ENCODE results near the gene MYO10. TPM values are rescaled to one million over a fixed set of nuclear protein-coding genes. Genes with fewer than 3 reads are reported as not detected.
A peak's percentile ranks its signal among the peaks of the same experiment; 100 is the strongest.

MYO10 gene
- total RNA-seq, 1 experiment from 2014 or later = 71.9 TPM

DNA sequence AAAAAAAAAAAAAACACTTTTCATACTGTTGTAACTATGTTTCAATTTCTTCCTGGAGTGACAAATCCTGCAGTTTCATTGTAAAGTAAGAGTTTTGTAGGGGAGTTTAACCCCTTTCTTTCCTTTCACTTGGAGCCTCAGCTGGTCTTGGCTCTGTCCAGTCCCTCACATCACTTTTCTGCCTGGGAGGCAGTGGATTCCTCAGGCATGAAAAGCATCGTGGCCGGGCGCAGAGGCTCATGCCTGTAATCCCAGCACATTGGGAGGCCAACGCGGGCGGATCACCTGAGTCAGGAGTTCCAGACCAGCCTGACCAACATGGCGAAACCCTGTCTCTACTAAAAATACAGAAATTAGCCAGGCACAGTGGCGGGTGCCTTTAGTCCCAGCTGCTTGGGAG lies 45.6 kb upstream of the MYO10 start:
- Histone ChIP-seq H3K27ac (ENCODE audit: low read length) (no peak overlapping the region), H3K4me1 (ENCODE audit: control insufficient read depth, insufficient read depth, low read length) (no peaks in the 10 kb centered on the region), H3K9me3 (ENCODE audit: control insufficient read depth, insufficient read depth, low read depth, low read length) (no peaks in the 10 kb centered on the region), H3K36me3 (ENCODE audit: control insufficient read depth, insufficient read depth, low read length) (no peaks in the 10 kb centered on the region), H3K4me3 (ENCODE audit: low read depth in 2 of 2, low read length in 2 of 2) (no peak overlapping the region), H3K27me3 (ENCODE audit: control insufficient read depth, insufficient read depth, low read length) (no peaks in the 10 kb centered on the region)
- no TSS peak for BruUV-seq (replicated peaks)
- intact Hi-C loops (cut with micrococcal nuclease; ENCODE audit: unreplicated experiment) = no loop called here
- TF ChIP-seq TCF7L2 (IDR thresholded peaks at IDR 0.05; ENCODE audit: low read depth, low read length) = no peak
- POLR2A ChIA-PET = interaction anchor here (0.6 kb wide), 1 partner anchor 14 kb away, joined by 10 read pairs; no protein-coding TSS in a partner anchor
- DNase-seq (ENCODE audit: low read depth, low spot score) (no peak), ATAC-seq (no peak)
- in situ Hi-C loops (cut with HindIII; ENCODE audit: low pct_unique_long_range_greater_than_20kb, low sequenced_read_pairs) = no loop called here
- CTCF ChIA-PET = interaction anchor here (0.6 to 0.7 kb wide), 3 partner anchors 9 to 174 kb away, joined by 3 to 5 read pairs (median 3); no protein-coding TSS in a partner anchor

DNA sequence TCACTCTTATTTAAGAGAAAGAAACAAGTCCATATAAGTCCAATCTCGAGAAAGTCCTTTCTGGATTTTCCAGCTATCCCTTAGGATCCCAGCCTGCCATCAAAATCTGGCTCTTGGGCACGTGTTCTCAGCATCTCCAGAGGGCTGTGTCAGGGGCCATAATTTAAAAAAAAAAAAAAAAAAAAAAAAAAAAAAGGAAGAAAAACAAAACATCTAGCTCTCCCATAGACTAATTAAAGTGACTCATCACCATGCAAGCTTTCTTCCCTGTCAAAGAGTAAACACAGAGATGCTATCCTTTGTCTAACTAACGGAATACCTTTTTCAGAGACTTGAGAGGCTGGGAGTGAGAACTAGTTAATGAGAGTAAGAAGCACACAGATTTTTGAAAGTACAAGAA lies 44.9 kb upstream of the MYO10 start:
- peak; percentile 26 for ATAC-seq
- H3K27ac ChIP-seq (ENCODE audit: low read length) = no peak overlapping the region
- in situ Hi-C loops (cut with HindIII; ENCODE audit: low pct_unique_long_range_greater_than_20kb, low sequenced_read_pairs) (no loop called here), intact Hi-C loops (cut with micrococcal nuclease; ENCODE audit: unreplicated experiment) (no loop called here)
- H3K36me3 ChIP-seq (ENCODE audit: control insufficient read depth, insufficient read depth, low read length) = no peaks in the 10 kb centered on the region
- no peaks in the 10 kb centered on the region for H3K4me1 ChIP-seq (ENCODE audit: control insufficient read depth, insufficient read depth, low read length)
- no TSS peak for BruUV-seq (replicated peaks)
- no peak for TF ChIP-seq SIN3A (IDR thresholded peaks at IDR 0.05; ENCODE audit: borderline replicate concordance, insufficient read depth, low read depth, low read length)
- H3K9me3 ChIP-seq (ENCODE audit: control insufficient read depth, insufficient read depth, low read depth, low read length) = no peaks in the 10 kb centered on the region
- no peaks in the 10 kb centered on the region for H3K27me3 ChIP-seq (ENCODE audit: control insufficient read depth, insufficient read depth, low read length)
- ChIA-PET CTCF (interaction anchor here (0.6 kb wide), 2 partner anchors 36 to 394 kb away, joined by 3 to 11 read pairs; no protein-coding TSS in a partner anchor), POLR2A (no interaction called here)
- no peak overlapping the region for H3K4me3 ChIP-seq (ENCODE audit: low read depth in 2 of 2, low read length in 2 of 2)
- DNase-seq (ENCODE audit: low read depth, low spot score) = no peak

DNA sequence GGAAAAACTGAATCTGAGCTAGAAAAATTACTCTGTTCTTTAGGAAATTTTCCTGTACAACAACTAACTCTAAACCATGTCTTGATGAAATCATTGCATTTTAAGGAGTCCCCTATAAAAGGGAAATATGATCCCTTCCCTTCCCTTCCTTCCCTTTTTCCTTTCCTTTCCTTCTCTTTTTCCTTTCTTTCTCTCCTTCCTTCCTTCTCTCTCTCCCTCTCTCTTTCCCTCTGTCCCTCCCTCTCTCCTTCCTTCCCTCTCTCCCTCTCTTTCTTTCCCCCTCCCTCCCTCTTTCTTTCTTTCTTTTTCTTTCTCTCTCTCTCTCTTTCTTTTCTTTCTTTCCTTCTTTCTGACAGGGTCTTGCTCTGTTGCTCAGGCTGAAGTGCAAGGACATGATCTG lies 42.2 kb upstream of the MYO10 start:
- intact Hi-C loops (cut with micrococcal nuclease; ENCODE audit: unreplicated experiment) = no loop called here
- no peaks in the 10 kb centered on the region for H3K36me3 ChIP-seq (ENCODE audit: control insufficient read depth, insufficient read depth, low read length)
- H3K4me1 ChIP-seq (ENCODE audit: control insufficient read depth, insufficient read depth, low read length) = no peaks in the 10 kb centered on the region
- BruUV-seq (replicated peaks) = no TSS peak
- CTCF ChIA-PET = no interaction called here
- DNase-seq (ENCODE audit: low read depth, low spot score) = no peak
- in situ Hi-C loops (cut with HindIII; ENCODE audit: low pct_unique_long_range_greater_than_20kb, low sequenced_read_pairs) = no loop called here
- no peak for TF ChIP-seq POLR2AphosphoS5 (IDR thresholded peaks at IDR 0.05; ENCODE audit: low read depth, low read length)
- H3K4me3 ChIP-seq (ENCODE audit: low read depth in 2 of 2, low read length in 2 of 2) = no peak overlapping the region
- no peak for ATAC-seq
- no peaks in the 10 kb centered on the region for H3K9me3 ChIP-seq (ENCODE audit: control insufficient read depth, insufficient read depth, low read depth, low read length)
- no peaks in the 10 kb centered on the region for H3K27me3 ChIP-seq (ENCODE audit: control insufficient read depth, insufficient read depth, low read length)
- POLR2A ChIA-PET = interaction anchor here (0.5 to 0.8 kb wide), 2 partner anchors 89 to 107 kb away, joined by 9 to 17 read pairs; no protein-coding TSS in a partner anchor
- H3K27ac ChIP-seq (ENCODE audit: low read length) = no peak overlapping the region

DNA sequence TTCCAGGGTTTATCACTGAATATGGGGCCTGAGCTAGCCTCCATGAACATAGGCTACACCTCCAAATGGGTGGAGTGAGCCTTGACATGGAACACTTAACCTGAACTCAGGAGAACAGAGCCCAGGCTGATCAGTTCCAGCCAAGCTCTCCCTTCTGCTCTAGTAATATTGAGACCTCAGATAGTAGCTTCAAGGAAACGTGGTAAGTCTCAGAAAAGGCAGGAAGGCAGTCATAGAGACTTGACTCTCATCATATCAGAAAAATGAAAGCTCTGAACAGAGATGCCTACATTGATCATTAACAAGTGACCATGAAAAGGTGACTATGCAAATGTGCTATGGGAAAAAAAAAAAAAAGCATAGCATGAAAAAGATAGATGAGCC lies 40.5 kb upstream of the MYO10 start:
- ATAC-seq = no peak
- no peak overlapping the region for H3K27ac ChIP-seq (ENCODE audit: low read length)
- POLR2A ChIA-PET = interaction anchor here (0.7 kb wide), 1 partner anchor 167 kb away, joined by 5 read pairs; no protein-coding TSS in a partner anchor
- no peaks in the 10 kb centered on the region for H3K27me3 ChIP-seq (ENCODE audit: control insufficient read depth, insufficient read depth, low read length)
- no peaks in the 10 kb centered on the region for H3K4me1 ChIP-seq (ENCODE audit: control insufficient read depth, insufficient read depth, low read length)
- intact Hi-C loops (cut with micrococcal nuclease; ENCODE audit: unreplicated experiment) = no loop called here
- no peak for TF ChIP-seq TCF7L2 (IDR thresholded peaks at IDR 0.05; ENCODE audit: low read depth, low read length)
- TF ChIP-seq, protein P1, sequence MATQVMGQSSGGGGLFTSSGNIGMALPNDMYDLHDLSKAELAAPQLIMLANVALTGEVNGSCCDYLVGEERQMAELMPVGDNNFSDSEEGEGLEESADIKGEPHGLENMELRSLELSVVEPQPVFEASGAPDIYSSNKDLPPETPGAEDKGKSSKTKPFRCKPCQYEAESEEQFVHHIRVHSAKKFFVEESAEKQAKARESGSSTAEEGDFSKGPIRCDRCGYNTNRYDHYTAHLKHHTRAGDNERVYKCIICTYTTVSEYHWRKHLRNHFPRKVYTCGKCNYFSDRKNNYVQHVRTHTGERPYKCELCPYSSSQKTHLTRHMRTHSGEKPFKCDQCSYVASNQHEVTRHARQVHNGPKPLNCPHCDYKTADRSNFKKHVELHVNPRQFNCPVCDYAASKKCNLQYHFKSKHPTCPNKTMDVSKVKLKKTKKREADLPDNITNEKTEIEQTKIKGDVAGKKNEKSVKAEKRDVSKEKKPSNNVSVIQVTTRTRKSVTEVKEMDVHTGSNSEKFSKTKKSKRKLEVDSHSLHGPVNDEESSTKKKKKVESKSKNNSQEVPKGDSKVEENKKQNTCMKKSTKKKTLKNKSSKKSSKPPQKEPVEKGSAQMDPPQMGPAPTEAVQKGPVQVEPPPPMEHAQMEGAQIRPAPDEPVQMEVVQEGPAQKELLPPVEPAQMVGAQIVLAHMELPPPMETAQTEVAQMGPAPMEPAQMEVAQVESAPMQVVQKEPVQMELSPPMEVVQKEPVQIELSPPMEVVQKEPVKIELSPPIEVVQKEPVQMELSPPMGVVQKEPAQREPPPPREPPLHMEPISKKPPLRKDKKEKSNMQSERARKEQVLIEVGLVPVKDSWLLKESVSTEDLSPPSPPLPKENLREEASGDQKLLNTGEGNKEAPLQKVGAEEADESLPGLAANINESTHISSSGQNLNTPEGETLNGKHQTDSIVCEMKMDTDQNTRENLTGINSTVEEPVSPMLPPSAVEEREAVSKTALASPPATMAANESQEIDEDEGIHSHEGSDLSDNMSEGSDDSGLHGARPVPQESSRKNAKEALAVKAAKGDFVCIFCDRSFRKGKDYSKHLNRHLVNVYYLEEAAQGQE (IDR thresholded peaks at IDR 0.05; ENCODE audit: insufficient read depth in 1 of 2, low read depth in 2 of 2, low read length in 1 of 2) = no peak
- TF ChIP-seq, protein P2, sequence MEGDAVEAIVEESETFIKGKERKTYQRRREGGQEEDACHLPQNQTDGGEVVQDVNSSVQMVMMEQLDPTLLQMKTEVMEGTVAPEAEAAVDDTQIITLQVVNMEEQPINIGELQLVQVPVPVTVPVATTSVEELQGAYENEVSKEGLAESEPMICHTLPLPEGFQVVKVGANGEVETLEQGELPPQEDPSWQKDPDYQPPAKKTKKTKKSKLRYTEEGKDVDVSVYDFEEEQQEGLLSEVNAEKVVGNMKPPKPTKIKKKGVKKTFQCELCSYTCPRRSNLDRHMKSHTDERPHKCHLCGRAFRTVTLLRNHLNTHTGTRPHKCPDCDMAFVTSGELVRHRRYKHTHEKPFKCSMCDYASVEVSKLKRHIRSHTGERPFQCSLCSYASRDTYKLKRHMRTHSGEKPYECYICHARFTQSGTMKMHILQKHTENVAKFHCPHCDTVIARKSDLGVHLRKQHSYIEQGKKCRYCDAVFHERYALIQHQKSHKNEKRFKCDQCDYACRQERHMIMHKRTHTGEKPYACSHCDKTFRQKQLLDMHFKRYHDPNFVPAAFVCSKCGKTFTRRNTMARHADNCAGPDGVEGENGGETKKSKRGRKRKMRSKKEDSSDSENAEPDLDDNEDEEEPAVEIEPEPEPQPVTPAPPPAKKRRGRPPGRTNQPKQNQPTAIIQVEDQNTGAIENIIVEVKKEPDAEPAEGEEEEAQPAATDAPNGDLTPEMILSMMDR (IDR thresholded peaks at IDR 0.05) = no peak
- no peak for TF ChIP-seq POLR2AphosphoS5 (IDR thresholded peaks at IDR 0.05; ENCODE audit: low read depth, low read length)
- TF ChIP-seq SIN3A (IDR thresholded peaks at IDR 0.05; ENCODE audit: borderline replicate concordance, insufficient read depth, low read depth, low read length) = no peak
- in situ Hi-C loops (cut with HindIII; ENCODE audit: low pct_unique_long_range_greater_than_20kb, low sequenced_read_pairs) = no loop called here
- CTCF ChIA-PET = no interaction called here
- H3K9me3 ChIP-seq (ENCODE audit: control insufficient read depth, insufficient read depth, low read depth, low read length) = no peaks in the 10 kb centered on the region
- no TSS peak for BruUV-seq (replicated peaks)
- H3K4me3 ChIP-seq (ENCODE audit: low read depth in 2 of 2, low read length in 2 of 2) = no peak overlapping the region
- H3K36me3 ChIP-seq (ENCODE audit: control insufficient read depth, insufficient read depth, low read length) = no peaks in the 10 kb centered on the region
- no peak for DNase-seq (ENCODE audit: low read depth, low spot score)

Measured in Panc1 (cell line).